Measurements from ENCODE around the gene TMEM161A. TPM values are rescaled to one million over a fixed set of nuclear protein-coding genes. Genes with fewer than 3 reads are reported as not detected.

TMEM161A gene
- total and polyA plus RNA-seq, 9 of the 15 experiments (the other 6 are each of a cell fraction or from before 2014, with no cell fraction given): 0.63 to 92.3 (median 38.9) TPM

- in situ Hi-C loops (cut with MboI) (no loop called here), intact Hi-C loops (cut with micrococcal nuclease) (no loop called here)
- 74% methylated on average over 3 of the region's 3 CpGs for WGBS (ENCODE audit: insufficient coverage, low coverage, missing lambda C conversion rate)
- no peaks in the 10 kb centered on the region for H4K20me1 ChIP-seq (replicated peaks; ENCODE audit: control insufficient read depth, insufficient read depth, low read length)
- DNase-seq (ENCODE audit: extremely low read depth in 1 of 4, low spot score in 3 of 4) (no peak), ATAC-seq (no peak), FAIRE-seq (peak; percentile 11)
- H2AFZ ChIP-seq (ENCODE audit: low read depth, low read length): no peak overlapping the region
- H3K9me1 ChIP-seq (ENCODE audit: control insufficient read depth, insufficient read depth, low read length): no peaks in the 10 kb centered on the region
- H3K9ac ChIP-seq (ENCODE audit: insufficient read depth in 1 of 2, low read depth in 2 of 2, low read length in 2 of 2): peak overlapping the region in 1 of 2 experiments; percentile 38; a peak in 1 of 4 replicates
- CTCF ChIA-PET (ENCODE audit: low intra/inter-chr PET ratio): no interaction called here
- no peaks in the 10 kb centered on the region for H3K9me3 ChIP-seq (replicated peaks; ENCODE audit: control insufficient read depth, insufficient read depth, low read depth, low read length)
- no peak overlapping the region for H3K4me2 ChIP-seq (ENCODE audit: insufficient read depth, low read length)
- POLR2A ChIA-PET: no interaction called here
- H3K4me3 ChIP-seq: no peak overlapping the region
- peaks cover 46% of the 10 kb centered on the region for H3K36me3 ChIP-seq (ENCODE audit: control insufficient read depth, insufficient read depth, low read length)
- H3K27ac ChIP-seq (ENCODE audit: extremely low read depth, low read depth, low read length): no peak overlapping the region
- H3K27me3 ChIP-seq (ENCODE audit: control insufficient read depth in 2 of 2, insufficient read depth in 2 of 2, low read length in 2 of 2): no peaks in the 10 kb centered on the region
- H3K4me1 ChIP-seq (replicated peaks in 1 of 2; ENCODE audit: control insufficient read depth in 2 of 2, insufficient read depth in 2 of 2, low read length in 2 of 2): peaks cover 9 to 28% of the 10 kb centered on the region in 2 experiments
- H3K79me2 ChIP-seq (ENCODE audit: control insufficient read depth, insufficient read depth, low read length): peaks cover 36% of the 10 kb centered on the region
- BruUV-seq (replicated peaks): no TSS peak
- TF ChIP-seq MTA3 (IDR thresholded peaks at IDR 0.05; ENCODE audit: borderline replicate concordance): no peak
- no peak for TF ChIP-seq ESRRB (CRISPR knock-in tag; IDR thresholded peaks at IDR 0.05; ENCODE audit: borderline replicate concordance)
- no peak for TF ChIP-seq PHTF2 (CRISPR knock-in tag; IDR thresholded peaks at IDR 0.05)
- no peak for TF ChIP-seq NKRF (IDR thresholded peaks at IDR 0.05; ENCODE audit: borderline replicate concordance)
- no peak for TF ChIP-seq SRSF7 (optimal IDR thresholded peaks at IDR 0.05; ENCODE audit: low read depth, low read length)
- TF ChIP-seq NFIC (IDR thresholded peaks at IDR 0.05): no peak
- TF ChIP-seq RUNX1 (IDR thresholded peaks at IDR 0.05; ENCODE audit: low read depth): no peak
- TF ChIP-seq ELF1 (tag; IDR thresholded peaks at IDR 0.05): no peak
- TF ChIP-seq ADNP (tag; IDR thresholded peaks at IDR 0.05): no peak
- TF ChIP-seq RBM34 (IDR thresholded peaks at IDR 0.05; ENCODE audit: borderline replicate concordance, insufficient read depth, low read length): no peak
- TF ChIP-seq GABPB1 (CRISPR knock-in tag; IDR thresholded peaks at IDR 0.05): no peak
- TF ChIP-seq CTBP1 (IDR thresholded peaks at IDR 0.05; ENCODE audit: borderline replicate concordance): no peak
- TF ChIP-seq FOXO4 (CRISPR knock-in tag; IDR thresholded peaks at IDR 0.05): no peak
- TF ChIP-seq ETV1 (tag; conservative IDR thresholded peaks at IDR 0.05; ENCODE audit: low read depth): no peak
- no peak for TF ChIP-seq NCOR1 (IDR thresholded peaks at IDR 0.05)
- TF ChIP-seq ZNF239 (CRISPR knock-in tag; IDR thresholded peaks at IDR 0.05): no peak
- TF ChIP-seq ETV6 (IDR thresholded peaks at IDR 0.05; ENCODE audit: borderline replicate concordance in 1 of 2, low read depth in 2 of 2, low read length in 1 of 2): no peak
- no peak for TF ChIP-seq ETV6 (CRISPR knock-in tag; IDR thresholded peaks at IDR 0.05; ENCODE audit: borderline replicate concordance)
- no peak for TF ChIP-seq MAFG (tag; conservative IDR thresholded peaks at IDR 0.05)
- no peak for TF ChIP-seq RCOR1 (IDR thresholded peaks at IDR 0.05; ENCODE audit: borderline replicate concordance in 1 of 2, low read depth in 2 of 2, low read length in 2 of 2)
- no peak for TF ChIP-seq GTF2B (IDR thresholded peaks at IDR 0.05; ENCODE audit: extremely low read depth, insufficient read length)
These were observed 6.3 kb downstream of the TMEM161A start for GRCh38 chr19:19131989-19132388.
